NT2/D1 (cell line): ENCODE data around the gene CRLF1.
A peak's percentile ranks its signal among the peaks of the same experiment; 100 is the strongest.

ENCODE experiments used
- SUZ12 ChIP-seq: IDR thresholded peaks from 2 replicates; pipeline ENCODE4 v1.6.1; 2011; ENCODE audit not compliant: insufficient read length, insufficient read depth; ENCODE audit errors: extremely low read depth
- ZNF274 ChIP-seq: IDR thresholded peaks from 2 replicates; pipeline ENCODE4 v1.6.1; 2011; ENCODE audit warnings: mild to moderate bottlenecking, low read depth, low read length

DNA sequence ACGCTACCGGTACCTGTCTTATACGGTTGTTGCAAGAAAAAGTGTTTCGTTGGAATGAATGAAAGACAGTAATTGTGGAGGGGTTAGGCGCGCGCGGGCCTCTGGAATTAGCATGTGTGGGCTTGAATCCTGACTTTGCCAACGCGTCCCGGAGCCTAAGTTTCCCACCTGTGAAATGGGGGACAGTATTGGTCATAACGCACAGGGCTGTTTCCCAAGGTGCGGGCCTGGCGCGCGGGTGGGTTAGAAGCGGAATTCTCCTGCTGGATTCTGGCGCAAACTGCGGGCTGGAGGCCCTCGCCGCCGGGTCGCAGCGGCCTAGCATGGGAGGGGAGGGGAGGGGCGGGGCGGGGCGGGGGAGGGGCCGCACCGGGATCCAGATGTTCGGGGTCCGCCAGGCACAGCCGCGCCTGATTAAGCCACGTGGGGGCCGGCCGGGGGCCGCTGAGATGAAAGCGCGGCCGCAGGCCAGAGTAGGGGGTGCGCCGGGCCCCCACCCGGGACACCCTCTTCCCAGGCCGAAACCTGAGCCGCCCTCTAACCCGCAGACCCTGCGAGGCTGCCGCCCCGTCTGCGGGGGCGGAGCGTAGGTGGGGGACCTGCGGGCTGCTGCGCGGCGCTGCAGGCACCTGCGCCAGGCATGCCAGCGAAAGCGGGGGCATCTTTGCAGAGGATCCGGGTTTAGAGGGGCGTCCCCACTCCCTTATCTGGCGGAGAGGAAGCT lies 4.9 kb upstream of the CRLF1 start:
- TF ChIP-seq ZNF274 (no peak), SUZ12 (peak; percentile 84)
